GM23248 (cell line): ENCODE results near the gene STMN1. TPM values are rescaled to one million over a fixed set of nuclear protein-coding genes. Genes with fewer than 3 reads are reported as not detected.

Experiments used
- DNase-seq: peaks from one replicate; pipeline ENCODE4 v3.0.0-alpha.2; 2015
- H2AFZ ChIP-seq: fragments of 200-600 bp; sonication (generic); 2 replicates; pipeline ENCODE4 v1.6.1; 2016; ENCODE audit warnings: antibody characterized with exemption
- H3F3A ChIP-seq: fragments of 200-600 bp; sonication (generic); 2 replicates; pipeline ENCODE4 v1.6.1; 2016; ENCODE audit warnings: mild to moderate bottlenecking, antibody characterized with exemption, mixed run types; ENCODE audit not compliant: insufficient read depth
- H3K27ac ChIP-seq: fragments of 200-600 bp; sonication (generic); 2 replicates; pipeline ENCODE4 v1.5.1; 2016; ENCODE audit warnings: mild to moderate bottlenecking
- H3K27me3 ChIP-seq: fragments of 200-600 bp; sonication (generic); replicated peaks from 2 replicates; pipeline ENCODE4 v1.6.1; 2016; ENCODE audit warnings: mild to moderate bottlenecking; ENCODE audit not compliant: insufficient read depth
- H3K36me3 ChIP-seq: fragments of 200-600 bp; sonication (generic); 2 replicates; pipeline ENCODE4 v1.6.1; 2016; ENCODE audit warnings: low read depth, mild to moderate bottlenecking
- H3K4me1 ChIP-seq: fragments of 200-600 bp; sonication (generic); 2 replicates; pipeline ENCODE4 v1.6.1; 2016; ENCODE audit warnings: mild to moderate bottlenecking; ENCODE audit not compliant: insufficient read depth
- H3K4me2 ChIP-seq: fragments of 200-600 bp; sonication (generic); one replicate; pipeline ENCODE4 v1.6.1; 2016; ENCODE audit warnings: mild to moderate bottlenecking; ENCODE audit not compliant: unreplicated experiment
- H3K4me3 ChIP-seq: fragments of 200-600 bp; sonication (generic); 2 replicates; pipeline ENCODE4 v1.5.1; 2016; ENCODE audit warnings: mild to moderate bottlenecking
- H3K79me2 ChIP-seq: fragments of 200-600 bp; sonication (generic); 2 replicates; pipeline ENCODE4 v1.6.1; 2016; ENCODE audit warnings: mild to moderate bottlenecking; ENCODE audit not compliant: insufficient read depth
- H3K9ac ChIP-seq: fragments of 200-600 bp; sonication (generic); 2 replicates; pipeline ENCODE4 v1.6.1; 2016; ENCODE audit warnings: mild to moderate bottlenecking
- H3K9me2 ChIP-seq: fragments of 200-600 bp; sonication (generic); 2 replicates; pipeline ENCODE4 v1.6.1; 2016; ENCODE audit warnings: mixed run types, mild to moderate bottlenecking, moderate library complexity; ENCODE audit not compliant: insufficient read depth
- H3K9me3 ChIP-seq: fragments of 200-600 bp; sonication (generic); one replicate; pipeline ENCODE4 v1.6.1; 2017; ENCODE audit warnings: low read depth
- H4K20me1 ChIP-seq: fragments of 200-600 bp; sonication (generic); 2 replicates; pipeline ENCODE4 v1.6.0; 2016; ENCODE audit not compliant: insufficient read depth
- EZH2 ChIP-seq: fragments of 200-600 bp; sonication (generic); IDR thresholded peaks from 2 replicates; pipeline ENCODE4 v1.6.1; 2018; ENCODE audit warnings: antibody characterized with exemption, mild to moderate bottlenecking; ENCODE audit not compliant: insufficient read depth, poor library complexity, severe bottlenecking
- EZH2phosphoT487 ChIP-seq: fragments of 200-600 bp; sonication (generic); IDR thresholded peaks from 2 replicates; pipeline ENCODE4 v1.6.1; 2018; ENCODE audit warnings: antibody characterized with exemption, moderate library complexity, mild to moderate bottlenecking, low read depth; ENCODE audit not compliant: insufficient read depth
- WGBS, 2 experiments: methylation state at CpG; one replicate each; pipeline ENCODE4 v1.1.6; 2015 to 2017; ENCODE audit warnings: low lambda C conversion rate in 2 of 2, low coverage in 1 of 2; ENCODE audit errors: missing lambda C conversion rate in 2 of 2; 5-methylcytosine and 5-hydroxymethylcytosine counted together
- in situ Hi-C: fragments of 300-500 bp; cut with MboI; formaldehyde crosslinking; loops from 2 replicates; pipeline ENCODE4 v1.15.0; 2020
- polyA plus RNA-seq: library from polyadenylated mRNA; unstranded; fragments of >200 nt; fragmentation: Nextera tagmentation; extraction: Ambion mirVana; gene quantifications from 2 replicates; pipeline ENCODE4 v1.2.1, GENCODE V29; 2016
- total RNA-seq: library from RNA; depleted of rRNA; stranded (reverse); fragments of >200 nt; shearing (Covaris generic); gene quantifications from 2 replicates; pipeline ENCODE4 v1.2.3, GENCODE V29; 2014

STMN1 gene
- total and polyA plus RNA-seq, 2 experiments from 2014 or later, result 45.2 to 301 TPM

DNA sequence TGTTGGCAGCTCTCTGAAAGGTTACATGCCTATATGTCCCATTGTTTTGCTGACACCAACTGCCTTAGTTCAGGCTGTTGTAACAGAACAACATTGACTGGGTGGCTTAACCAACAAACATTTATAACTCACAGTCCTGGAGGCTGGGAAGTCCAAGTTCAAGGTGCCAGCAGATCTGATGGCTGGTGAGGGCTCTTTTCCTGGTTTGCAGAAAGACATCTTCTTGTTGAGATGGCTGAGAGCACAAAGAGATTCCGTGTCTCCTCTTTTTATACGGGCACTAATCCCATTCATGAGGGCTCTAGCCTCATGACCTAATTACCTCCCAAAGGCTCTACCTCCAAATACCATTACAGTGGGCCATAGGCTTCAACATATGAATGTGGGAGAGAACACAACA lies 10.2 kb upstream of the STMN1 start:
- Histone ChIP-seq H3K27ac (no peak overlapping the region), H2AFZ (no peak overlapping the region), H3F3A (peaks cover 18% of the 10 kb centered on the region), H3K9ac (no peak overlapping the region), H3K79me2 (no peaks in the 10 kb centered on the region), H3K36me3 (no peaks in the 10 kb centered on the region), H4K20me1 (no peaks in the 10 kb centered on the region), H3K4me3 (no peak overlapping the region), H3K9me2 (no peaks in the 10 kb centered on the region), H3K27me3 (no peaks in the 10 kb centered on the region), H3K4me1 (peaks cover 20% of the 10 kb centered on the region), H3K4me2 (no peak overlapping the region), H3K9me3 (no peaks in the 10 kb centered on the region)
- WGBS, 2 experiments, result 68 to 84% methylated on average over 2 of the region's 2 CpGs
- DNase-seq, result no peak
- in situ Hi-C loops, result no loop called here
- no peak for TF ChIP-seq EZH2phosphoT487
- no peak for TF ChIP-seq EZH2

DNA sequence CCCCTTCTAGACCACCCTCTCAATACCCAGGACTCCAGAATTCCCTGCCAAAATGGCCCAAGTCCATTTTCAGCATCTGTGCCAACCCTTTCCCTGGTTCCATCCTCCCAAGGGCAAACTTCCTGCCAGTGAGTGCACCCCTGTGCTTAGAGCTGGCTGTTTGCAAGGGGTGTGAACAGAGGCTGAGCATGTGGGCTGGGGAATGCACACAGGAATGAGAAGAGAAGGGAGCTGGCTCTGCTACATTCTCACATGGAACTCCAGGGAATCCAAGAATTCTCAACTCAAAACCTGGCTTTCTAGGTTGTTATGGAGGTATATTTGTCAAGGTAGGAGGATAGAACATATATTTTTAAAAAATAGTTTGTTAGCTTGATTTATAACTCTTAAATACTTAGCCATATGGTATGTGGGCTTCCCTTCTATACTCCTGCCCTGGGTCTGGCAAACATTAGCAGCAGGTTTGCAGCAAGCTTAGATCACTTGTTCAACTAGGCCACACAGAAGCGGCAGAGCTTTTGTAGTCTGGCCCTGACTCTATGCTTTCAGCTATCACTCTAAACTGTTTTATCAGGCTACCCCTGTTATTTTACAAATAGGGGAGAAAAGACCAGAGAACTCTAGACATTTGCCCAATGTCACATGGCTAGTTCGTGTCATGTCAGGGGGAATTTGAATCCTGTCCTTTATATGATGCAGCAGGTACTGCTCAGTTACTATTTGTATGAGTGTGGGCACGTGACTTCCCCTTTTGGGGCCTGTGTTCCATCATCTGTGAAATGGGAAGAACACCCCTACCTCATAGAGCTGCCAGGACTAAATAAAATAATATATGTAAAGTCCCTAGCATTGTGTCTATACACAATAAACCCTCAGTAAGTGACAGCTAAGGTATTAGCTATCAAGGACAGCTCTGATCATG lies 8.1 kb upstream of the STMN1 start:
- Histone ChIP-seq H4K20me1 (no peaks in the 10 kb centered on the region), H3K27ac (no peak overlapping the region), H2AFZ (peak overlapping the region; percentile 16; the same call in 1 of the 2 replicates), H3F3A (peaks cover 18% of the 10 kb centered on the region), H3K9ac (no peak overlapping the region), H3K4me2 (no peak overlapping the region), H3K79me2 (no peaks in the 10 kb centered on the region), H3K4me1 (peaks cover 20% of the 10 kb centered on the region), H3K4me3 (no peak overlapping the region), H3K27me3 (no peaks in the 10 kb centered on the region), H3K9me2 (no peaks in the 10 kb centered on the region), H3K9me3 (no peaks in the 10 kb centered on the region), H3K36me3 (no peaks in the 10 kb centered on the region)
- 93 to 94% methylated on average over 3 of the region's 3 CpGs for WGBS, 2 experiments
- peak; percentile 33 for DNase-seq
- in situ Hi-C loops, result no loop called here
- TF ChIP-seq EZH2phosphoT487 (no peak), EZH2 (no peak)

DNA sequence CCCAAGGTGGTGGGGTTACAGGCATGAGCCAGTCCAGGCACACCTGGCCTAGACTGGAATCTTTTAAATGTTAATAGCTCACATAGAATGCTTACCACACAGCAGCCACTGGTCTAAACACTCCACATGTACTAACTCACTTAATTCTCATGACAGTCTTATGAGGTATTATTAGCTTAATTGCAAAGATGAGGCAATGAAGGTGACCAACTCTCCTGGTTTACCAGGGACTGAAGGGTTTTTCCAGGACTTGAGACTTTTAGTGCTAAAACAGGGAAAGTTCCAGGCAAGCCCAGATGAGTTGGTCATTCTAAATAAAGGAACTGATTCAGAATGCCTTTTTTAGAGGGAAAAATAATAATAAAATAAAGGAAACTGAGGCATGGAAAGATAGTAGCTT lies 7.0 kb upstream of the STMN1 start:
- no peaks in the 10 kb centered on the region for H3K36me3 ChIP-seq
- in situ Hi-C loops, result no loop called here
- H3K9ac ChIP-seq, result no peak overlapping the region
- H2AFZ ChIP-seq, result no peak overlapping the region
- H4K20me1 ChIP-seq, result no peaks in the 10 kb centered on the region
- H3K4me1 ChIP-seq, result peaks cover 20% of the 10 kb centered on the region
- H3F3A ChIP-seq, result peaks cover 18% of the 10 kb centered on the region
- no peaks in the 10 kb centered on the region for H3K9me2 ChIP-seq
- H3K9me3 ChIP-seq, result no peaks in the 10 kb centered on the region
- H3K27ac ChIP-seq, result no peak overlapping the region
- no peaks in the 10 kb centered on the region for H3K79me2 ChIP-seq
- DNase-seq, result no peak
- H3K27me3 ChIP-seq, result no peaks in the 10 kb centered on the region
- no peak for TF ChIP-seq EZH2phosphoT487
- H3K4me3 ChIP-seq, result no peak overlapping the region
- H3K4me2 ChIP-seq, result no peak overlapping the region

DNA sequence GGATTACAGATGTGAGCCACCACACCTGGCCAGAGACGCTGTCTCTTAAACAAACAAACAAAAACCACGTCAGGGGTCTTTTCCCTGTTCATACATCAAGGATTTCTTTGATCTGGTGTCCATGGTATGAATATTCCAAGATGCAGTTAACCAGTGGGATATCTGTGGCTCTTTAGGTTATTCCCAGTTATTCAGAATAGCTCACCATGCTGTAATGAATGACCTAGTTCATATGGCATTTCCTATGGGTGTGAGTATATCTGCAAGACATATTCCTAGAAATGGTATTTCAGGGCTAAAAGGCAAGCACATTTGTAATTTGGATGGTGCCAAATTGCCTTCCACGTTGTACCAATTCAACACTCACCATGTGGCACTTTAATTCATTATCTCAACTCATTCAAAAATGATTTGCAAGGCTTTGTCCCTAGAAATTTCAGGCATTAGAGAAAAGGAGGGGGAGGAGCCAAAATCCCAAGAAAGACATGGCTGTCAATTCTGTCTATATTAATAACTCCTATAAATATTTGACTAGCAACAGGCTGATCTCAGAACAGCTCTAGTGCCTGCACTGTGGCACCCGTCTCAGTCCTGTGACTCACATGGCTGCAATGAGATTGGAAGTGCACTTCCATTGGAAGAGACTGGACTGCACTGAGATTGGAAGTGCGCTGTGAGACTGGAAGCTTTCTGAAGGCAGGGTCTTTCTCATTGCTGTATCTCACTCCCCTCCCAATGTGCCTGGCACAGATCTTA lies 6.0 kb upstream of the STMN1 start:
- Histone ChIP-seq H3K36me3 (no peaks in the 10 kb centered on the region), H3K27ac (peak overlapping the region; percentile 23), H3K9ac (no peak overlapping the region), H2AFZ (no peak overlapping the region), H3K9me2 (no peaks in the 10 kb centered on the region), H4K20me1 (no peaks in the 10 kb centered on the region), H3K27me3 (no peaks in the 10 kb centered on the region), H3K4me1 (peaks cover 20% of the 10 kb centered on the region), H3K4me2 (peak overlapping the region; percentile 70), H3K79me2 (no peaks in the 10 kb centered on the region), H3F3A (peaks cover 28% of the 10 kb centered on the region), H3K4me3 (no peak overlapping the region), H3K9me3 (no peaks in the 10 kb centered on the region)
- in situ Hi-C loops, result no loop called here
- TF ChIP-seq EZH2 (no peak), EZH2phosphoT487 (no peak)
- WGBS, 2 experiments, result 46 to 52% methylated on average over 5 of the region's 5 CpGs
- peak; percentile 83 for DNase-seq
